Superior temporal gyrus (tissue), 1 donor: ENCODE data around the gene RBBP8.

ENCODE experiments used
- DNase-seq: peaks from one replicate; pipeline ENCODE4 v3.0.0-alpha.2; 2016; ENCODE audit errors: extremely low spot score

Gene RBBP8

DNA sequence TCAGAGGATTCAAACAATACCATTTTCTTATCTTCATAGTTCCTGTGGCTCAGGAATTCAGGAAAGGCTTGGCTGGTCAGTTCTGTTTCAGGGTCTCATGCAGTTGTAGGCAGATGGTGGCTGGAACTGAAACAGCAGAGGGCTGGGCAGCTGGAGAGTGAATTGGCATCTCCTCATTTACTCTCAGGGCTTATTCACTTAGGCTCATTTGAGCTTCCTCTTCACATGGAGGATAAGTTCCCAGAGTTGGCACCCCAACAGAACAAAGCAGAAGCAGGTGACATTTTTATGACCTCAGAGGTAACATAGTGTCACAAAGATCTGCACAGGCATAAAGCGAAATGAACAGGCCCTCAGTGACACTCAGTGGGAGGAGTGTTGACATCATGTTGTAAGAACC is 66.1 kb downstream of the RBBP8 start:
- DNase-seq: no peak

DNA sequence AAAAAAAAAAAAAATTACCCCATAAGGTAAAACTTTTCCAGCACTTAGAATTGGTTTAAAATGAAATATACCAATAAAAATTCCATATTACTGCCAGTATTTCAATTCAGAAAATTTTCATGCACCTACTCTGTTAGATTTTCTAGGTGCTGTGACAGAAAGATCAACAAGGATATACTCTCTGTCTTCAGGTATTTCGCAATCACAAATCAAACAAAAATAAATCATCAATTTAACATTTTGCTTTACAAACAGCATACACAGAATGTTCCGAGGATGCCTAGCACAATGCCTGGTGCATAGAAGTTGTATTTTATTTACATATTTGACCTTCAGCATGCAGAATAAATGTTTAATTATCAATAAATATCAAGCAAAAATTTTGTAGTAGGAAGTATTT is 66.5 kb downstream of the RBBP8 start:
- DNase-seq: no peak

DNA sequence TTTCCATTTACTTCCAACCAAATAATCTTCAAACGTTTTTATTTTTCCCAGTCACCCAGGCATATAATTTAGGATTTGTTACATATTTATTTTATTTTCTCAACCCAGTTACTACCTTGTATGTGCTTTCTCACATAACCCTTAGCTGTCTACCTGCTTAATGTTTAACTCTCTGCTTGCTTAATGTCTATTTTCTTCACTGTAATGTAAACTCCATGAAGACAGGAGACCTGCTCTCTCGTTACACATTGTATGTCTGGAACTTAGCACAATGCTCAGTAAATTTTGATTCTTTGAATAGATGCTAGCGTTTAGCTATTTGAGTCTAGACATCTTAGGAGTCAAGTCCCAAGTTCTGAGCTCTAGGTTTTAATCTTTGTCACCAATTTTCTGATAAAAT is 70.2 kb downstream of the RBBP8 start:
- DNase-seq: no peak

DNA sequence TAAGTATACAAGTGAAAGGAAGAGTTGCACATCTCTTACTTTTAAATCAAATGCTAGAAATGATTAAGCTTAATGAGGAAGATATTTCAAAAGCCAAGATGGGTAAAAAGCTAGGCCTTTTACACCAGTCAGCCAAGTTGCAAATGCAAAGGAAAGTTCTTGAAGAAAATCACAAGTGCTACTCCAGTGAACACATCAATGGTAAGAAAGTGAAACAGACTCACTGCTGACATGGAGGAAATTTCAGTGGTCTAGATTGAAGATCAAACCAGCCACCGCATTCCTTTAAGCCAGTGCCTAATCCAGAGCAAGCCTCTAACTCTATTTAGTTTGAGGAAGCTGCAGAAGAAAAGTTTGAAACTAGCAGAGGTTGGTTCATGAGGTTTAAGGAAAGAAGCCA is 79.1 kb downstream of the RBBP8 start:
- DNase-seq: no peak

DNA sequence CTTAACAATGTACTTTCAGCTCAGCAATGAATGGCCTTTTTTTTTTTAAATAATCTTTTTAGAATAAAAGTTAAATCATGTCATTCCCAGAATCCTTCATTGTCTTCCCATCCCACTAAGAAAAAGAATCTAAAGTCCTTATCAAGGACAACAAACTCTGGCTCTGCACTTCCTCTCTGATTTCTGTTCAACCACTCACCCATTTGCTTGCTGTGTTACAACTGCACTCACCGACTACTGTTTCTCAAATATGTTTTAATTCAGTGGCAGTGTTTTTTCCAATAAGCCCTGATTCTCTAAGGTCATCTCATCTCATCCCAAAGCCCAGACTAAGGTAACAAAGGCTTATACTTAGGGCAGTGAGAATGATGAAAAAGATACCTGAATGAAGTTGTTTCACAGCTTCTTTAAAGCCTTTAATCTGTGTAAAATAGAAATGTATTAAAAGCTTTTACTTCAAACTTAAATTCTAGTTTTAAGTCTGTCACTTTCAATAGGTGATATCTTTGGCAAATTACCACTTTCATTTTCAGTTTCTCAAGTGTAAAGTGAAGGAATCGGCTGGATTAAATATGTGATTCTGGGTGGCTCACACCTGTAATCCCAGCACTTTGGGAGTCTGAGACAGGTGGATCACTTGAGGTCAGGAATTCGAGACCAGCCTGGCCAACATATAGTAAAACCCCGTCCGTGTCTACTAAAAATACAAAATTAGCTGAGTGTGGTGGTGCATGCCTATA is 87.6 kb downstream of the RBBP8 start:
- no peak for DNase-seq

DNA sequence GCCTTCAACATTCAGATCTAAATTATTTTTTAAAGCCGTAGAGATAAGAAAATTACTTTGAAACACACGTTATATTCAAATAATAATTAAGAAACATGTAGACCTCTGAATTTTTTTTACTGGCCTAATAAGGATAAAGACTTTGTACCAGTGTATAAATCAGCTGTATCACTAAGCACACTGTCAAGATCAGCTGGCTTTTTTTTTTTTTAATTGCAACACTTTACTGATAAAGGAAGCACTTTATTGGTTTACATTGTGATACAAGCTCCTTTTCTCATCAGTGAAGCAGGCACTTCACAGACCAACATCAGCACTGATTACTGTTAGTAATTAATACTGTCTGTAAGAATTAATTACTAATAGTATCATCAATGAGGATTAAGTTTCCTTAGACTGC is 88.5 kb downstream of the RBBP8 start:
- no peak for DNase-seq

DNA sequence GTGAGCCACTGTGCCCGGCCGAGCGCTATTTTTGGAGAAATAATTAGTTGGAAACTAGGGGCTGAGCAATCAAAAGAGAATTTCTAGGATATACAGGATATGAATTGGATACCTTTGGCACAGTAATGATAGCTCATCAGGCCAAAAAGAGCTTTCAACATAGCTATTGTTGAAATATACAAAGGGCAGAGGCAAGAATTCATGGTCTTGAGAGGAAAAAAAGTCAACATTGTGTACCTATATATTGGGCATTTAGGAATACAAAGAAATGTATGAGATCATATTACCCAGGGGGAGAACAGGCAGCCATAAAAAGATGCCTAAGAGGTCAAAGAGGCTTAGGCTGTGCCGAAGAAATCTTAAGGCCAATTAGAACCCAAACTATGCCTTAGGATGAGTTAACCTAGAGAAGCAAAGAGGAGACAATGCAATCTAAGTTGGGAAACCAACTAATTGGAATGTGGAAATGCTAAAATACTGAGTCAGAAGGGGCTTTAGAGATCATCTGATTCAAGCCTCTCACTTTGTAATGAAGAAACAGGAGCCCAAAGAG is 99.0 kb downstream of the RBBP8 start:
- DNase-seq: no peak

DNA sequence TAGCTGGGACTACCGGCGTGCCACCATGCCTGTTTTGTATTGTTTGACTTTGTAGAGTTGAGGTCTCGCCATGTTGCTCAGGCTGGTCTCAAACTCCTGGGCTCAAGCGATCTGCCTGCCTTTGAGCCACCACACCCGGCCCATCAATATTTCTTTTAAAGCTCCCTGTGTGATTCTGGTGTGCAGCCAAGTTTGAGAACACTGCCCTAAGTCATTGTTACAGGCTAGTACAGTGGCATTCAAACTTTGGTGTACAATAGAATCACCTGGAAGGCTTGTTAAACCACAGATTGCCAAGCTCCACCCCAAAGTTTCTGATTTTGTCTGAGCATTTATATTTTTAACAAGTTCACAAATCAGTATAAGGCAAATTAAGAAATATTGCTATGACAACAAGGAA is 99.9 kb downstream of the RBBP8 start:
- DNase-seq: no peak

DNA sequence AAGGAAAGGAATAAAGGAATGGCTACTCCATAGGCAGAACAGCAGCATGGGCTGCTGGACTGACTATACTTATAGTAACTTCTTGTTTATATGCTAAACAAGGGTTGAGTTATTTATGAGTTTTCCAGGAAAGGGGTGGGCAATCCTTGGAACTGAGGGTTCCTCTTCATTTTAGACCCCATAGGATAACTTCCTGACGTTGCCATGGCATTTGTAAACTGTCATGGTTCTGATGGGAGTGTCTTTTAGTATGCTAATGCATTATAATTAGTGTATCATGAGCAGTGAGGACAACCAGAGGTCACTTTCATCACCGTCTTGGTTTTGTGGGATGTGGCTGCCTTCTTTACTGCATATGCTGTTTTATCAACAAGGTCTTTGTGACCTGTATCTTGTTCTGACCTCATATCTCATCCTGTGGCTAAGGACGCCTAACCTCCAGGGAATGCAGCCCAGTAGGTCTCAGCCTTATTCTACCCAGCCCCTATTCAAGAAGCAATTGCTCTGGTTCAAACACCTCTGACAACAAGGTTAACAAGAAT is 103.6 kb downstream of the RBBP8 start:
- no peak for DNase-seq

DNA sequence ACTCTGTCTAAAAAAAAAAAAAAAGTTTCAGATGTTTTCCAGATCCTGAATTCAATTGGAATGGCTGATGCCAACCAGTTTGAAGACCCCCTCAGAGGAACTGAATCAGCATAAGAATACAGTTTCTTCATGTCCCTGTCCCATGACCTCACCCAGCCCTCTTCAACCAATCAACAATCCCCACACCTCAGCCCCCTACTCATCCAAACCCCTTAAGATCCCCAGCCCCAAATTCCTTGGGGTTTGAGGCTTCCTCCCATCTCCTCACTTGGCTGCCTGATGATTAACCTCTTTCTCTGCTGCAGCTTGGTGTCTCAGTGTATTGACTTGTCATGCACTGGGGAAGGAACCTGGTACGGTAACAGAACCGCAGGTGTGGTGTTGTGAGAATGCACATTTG is 104.5 kb downstream of the RBBP8 start:
- DNase-seq: no peak

DNA sequence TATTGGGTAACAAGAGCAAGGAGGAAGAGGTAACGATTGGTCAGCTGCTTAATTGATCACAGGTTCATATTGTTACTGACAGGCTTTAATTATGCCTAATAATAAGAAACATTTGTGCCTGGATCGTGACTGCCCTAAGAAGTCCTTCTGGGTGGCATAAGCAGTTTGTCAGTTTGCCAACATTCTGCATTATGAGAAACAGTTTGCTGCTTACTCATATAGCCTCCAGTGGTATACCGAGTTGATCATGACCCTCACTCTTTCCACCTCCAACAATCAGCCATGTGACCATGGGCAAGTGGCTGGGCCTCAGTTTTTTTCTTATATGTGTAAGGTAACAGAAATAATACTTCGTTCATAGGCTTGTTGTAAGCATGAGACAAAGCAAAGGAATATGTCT is 105.6 kb downstream of the RBBP8 start:
- DNase-seq: no peak

DNA sequence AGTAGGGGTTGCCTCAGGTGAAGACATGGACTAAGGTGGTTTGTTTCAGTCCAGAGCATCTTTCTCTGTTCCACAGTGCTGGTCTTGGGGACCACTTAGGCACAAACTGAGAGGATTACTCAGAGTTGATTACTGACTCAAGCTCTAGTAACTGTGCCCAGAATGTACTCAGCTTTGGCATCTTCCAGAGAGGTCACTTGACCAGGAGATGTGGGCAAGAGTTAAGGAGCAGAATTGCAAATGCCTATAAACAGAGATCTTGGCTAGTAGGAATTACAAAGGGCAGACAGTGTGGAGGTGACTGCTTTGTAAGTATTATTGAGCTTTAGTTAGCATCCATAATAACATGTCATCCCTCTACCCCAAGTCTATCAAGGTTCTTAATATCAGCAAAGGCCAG is 109.0 kb downstream of the RBBP8 start:
- DNase-seq: no peak

DNA sequence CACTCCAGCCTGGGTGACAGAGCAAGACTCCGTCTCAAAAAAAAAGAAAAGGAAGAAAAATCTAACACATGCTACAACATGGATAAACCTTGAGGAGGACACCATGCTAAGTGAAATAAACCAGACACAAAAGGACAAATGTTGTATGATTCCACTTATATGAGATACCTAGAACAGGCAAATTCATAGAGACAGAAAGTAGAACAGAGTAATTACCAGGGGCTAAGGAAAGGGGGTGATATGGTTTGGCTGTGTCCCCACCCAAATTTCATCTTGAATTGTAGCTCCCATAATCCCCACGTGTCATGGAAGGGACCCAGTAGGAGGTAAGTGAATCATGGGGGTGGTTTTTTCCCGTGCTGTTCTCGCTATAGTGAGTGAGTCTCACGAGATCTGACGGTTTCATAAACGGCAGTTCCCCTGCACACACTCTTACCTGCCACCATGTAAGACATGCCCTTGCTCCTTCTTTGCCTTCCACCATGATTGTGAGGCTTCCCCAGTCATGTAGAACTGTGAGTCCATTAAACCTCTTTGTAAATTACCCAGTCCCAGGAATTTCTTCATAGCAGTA is 110.8 kb downstream of the RBBP8 start:
- DNase-seq: no peak

DNA sequence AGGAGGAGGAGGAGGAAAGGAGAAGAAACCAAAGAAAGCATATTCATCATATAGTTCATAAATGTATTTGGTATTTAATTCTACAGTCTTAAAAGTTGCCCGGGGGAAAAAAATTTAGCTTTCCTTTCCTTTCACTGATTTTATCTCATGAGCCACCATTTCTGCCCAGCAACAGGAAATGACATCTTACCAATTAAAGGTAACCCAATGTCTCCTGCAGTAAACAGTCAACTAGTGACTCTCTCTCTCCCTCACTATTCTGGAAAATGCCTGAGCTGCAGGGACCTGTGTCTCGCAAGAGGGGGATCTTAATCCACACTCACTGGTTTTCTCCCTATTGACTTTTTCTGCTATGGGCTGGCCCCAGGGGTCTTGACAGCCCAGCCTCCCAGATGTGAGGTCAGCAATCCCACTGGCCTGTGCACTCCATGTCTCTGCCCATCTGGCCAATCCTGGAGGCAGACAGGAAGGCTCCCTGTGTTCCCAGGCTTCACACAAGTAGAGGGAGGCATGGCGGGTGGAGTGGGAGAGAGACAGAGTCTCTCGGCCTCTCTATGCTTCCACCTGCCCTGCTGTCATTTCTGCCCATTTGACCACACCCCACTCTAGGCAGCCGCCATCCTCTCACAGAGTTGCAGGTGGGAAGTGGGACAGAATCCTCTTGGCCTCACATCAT is 116.7 kb downstream of the RBBP8 start:
- no peak for DNase-seq

DNA sequence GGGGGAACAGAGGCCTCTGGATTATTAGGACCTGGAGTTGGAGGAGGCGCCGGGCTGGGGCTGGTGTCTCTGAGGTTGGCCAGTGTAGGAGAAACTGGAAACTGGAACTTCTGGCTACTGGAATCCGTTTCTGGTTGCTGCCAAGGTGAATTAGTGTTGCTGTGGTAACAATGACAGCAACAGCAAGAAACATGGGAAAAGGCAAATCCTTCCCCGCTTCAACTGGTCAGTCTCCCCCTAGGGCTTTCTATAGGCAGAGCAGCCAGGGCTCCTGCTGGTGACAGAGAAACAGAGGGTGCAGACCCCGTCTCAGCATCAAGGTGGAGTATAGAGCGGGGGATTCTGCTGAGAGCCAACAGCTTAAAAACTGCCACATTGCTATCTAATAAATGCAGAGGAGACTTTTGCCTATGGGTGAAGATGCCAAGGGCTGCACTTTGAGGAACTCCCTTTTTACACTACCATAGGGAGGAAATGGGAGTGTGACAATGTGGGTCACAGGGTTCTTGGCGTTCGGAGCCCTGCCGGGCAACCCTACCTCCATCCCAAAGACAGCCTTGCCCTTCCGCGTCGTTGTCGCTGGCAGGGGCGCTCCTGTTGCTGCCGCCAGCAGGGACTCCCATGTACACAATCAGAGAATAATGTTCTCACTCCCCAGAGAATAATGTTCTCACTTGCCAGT is 120.8 kb downstream of the RBBP8 start:
- no peak for DNase-seq

DNA sequence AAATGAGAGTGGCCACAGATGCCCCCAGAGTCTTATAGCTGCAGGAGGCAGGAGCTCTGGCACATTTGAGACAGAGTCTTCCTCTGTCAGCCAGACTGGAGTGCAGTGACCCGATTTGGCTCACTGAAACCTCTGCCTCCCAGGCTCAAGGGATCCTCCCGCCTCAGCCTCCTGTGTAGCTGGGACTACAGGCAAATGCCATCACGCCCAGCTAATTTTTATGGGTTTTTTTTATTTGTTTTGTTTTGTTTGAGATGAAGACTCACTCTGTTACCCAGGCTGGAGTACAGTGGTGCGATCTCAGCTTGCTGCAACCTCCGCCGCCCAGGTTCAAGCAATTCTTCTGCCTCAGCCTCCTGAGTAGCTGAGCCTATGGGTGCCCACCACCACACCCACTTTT is 121.4 kb downstream of the RBBP8 start:
- no peak for DNase-seq

DNA sequence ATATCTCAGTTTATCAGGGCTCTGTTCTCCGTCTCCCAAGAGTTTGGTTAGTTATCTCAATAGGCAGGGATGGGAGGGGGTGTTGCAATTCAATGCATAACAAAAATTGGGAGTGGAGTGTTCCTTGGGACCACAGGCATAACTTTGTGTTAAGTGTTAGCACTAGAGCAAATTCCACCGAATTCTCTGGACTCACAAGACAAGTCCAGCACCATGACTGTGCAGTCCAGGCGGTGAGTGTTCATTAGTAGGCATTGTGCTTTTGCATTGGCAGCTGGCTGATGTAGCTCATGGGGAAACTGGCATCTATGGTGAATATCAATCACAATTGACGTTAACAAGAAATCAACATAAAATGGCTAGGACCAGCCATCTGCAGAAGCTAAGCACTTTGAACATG is 123.2 kb downstream of the RBBP8 start:
- DNase-seq: no peak

DNA sequence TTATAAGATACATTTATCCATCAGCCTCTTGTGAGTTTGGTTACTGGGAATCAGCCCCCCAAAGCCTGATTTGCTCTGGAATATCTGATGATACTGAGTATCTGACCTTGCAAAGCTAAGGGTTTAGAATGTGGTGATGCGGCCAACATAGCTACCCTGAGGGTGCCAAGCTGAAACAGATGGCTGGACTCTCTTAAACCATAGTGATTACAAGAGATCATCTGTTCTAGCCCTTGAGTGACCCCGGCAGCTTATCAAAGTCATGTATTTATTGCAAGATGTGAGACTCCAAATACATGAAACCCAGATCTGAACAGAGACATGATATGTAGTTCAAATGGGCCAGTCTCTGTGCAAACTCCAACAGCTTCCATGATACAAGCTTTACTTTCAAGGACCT is 124.0 kb downstream of the RBBP8 start:
- no peak for DNase-seq

DNA sequence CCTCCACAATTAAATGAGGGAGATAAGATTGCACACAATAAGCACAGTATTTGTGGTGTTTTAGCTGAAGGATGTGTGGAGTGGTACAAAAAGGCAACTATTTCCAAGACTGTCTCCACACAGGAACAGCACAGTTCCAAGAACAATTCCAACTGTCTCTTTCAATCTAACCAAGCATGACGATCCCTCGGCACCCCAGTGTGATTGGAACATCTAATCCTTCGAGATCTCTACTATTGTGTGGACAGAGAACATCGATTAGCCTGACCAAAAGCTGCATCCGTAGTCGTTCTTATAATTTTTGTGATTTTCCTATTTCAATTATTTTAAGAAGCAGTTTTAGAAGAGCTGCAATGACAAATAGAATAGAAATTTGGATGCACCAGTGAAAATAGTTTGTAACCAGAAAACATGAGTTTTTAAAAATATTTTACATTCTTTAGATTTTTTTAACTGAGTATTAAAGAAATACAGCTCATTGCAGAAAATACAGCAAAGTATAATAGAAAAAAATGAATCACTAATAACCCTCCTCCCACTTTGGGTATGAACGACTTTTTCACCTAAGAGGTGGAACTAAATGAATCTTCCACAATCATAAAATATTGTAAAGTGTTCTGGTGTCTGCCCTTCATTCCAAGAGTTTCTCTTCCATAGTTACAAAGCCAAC is 125.8 kb downstream of the RBBP8 start:
- no peak for DNase-seq

DNA sequence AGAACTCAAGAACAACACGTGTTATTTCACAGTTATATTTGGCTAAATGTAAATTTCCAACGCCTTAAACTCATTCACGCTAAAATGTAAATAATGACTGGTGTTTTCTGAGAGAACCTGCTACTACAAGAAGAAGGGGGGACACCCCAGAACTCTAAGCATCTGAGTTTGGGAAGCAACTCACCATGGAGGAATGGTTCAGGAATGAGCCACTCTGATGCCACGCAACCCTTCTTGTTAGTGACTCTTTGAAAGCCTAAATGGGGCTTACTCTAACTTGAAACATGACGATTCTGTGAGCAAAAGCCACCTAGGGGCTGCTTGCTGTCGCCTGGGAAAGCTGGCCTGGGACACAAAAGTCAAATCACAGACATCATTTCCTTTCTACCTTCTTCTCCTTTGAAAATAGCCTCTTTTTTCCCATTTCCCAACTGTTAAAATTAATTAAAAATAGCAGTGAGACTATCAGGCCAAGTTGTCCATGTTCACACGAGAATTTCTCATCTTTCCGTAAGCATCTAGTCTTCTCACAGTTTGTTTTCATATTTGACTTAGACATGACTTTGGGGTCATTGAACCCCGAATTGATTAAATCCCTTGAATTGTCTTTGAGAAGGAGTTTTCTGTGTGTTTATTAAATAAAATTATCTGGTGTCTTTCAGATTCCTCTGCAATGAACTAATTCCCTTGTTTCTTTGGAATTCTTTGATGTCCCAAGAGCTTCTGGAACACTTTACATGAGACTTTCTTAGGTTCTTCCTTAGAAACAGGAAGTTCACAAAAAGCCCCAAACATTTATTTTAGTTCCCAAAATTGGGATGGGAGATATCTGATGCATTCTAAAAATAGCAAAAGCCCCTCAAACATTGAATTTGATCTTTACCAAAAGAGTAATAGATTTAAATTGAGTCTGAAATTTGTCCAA is 126.7 kb downstream of the RBBP8 start:
- no peak for DNase-seq

DNA sequence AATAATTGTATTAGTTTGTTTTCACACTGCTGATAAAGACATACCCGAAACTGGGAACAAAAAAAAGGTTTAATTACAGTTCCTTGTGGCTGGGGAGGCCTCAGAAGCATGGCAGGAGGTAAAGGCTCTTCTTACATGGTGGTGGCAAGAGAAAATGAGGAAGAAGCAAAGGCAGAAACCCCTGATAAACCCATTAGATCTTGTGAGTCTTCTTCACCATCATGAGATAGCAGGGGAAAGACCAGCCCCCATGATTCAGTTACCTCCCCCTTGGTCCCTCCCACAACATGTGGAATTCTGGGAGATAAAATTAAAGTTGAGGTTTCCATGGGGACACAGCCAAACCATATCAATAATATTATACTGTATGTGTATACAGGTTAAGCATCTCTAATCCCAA is 128.9 kb downstream of the RBBP8 start:
- DNase-seq: no peak
